B cell (primary cell): ENCODE measurements around the gene MROH7. TPM values are rescaled to one million over a fixed set of nuclear protein-coding genes. Genes with fewer than 3 reads are reported as not detected.

Source experiments
- ATAC-seq: fragments of 200-7000 bp; cut with Tn5 transposase; one replicate; pipeline ENCODE4 v1.10.0; 2021; ENCODE audit warnings: low read depth, mild to moderate bottlenecking, moderate number of reproducible peaks, moderate library complexity
- CTCF ChIA-PET: fragments of 350-600 bp; sonication (Branson Sonifier 250); formaldehyde crosslinking; loops from one replicate; lab custom pipeline; 2021; ENCODE audit warnings: antibody characterized with exemption, inconsistent platforms; lab: Charles Lee
- POLR2A ChIA-PET: fragments of 350-600 bp; sonication (Branson Sonifier 250); formaldehyde crosslinking; loops from one replicate; lab custom pipeline; 2021; ENCODE audit warnings: antibody characterized with exemption; lab: Charles Lee
- DNase-seq: peaks from one replicate; pipeline ENCODE4 v3.0.0; 2013
- H2AFZ ChIP-seq: 2 replicates; pipeline ENCODE4 v1.6.1; 2012; ENCODE audit warnings: mild to moderate bottlenecking, low read depth, low read length; ENCODE audit not compliant: insufficient read depth, poor library complexity, severe bottlenecking
- H3K27ac ChIP-seq, 2 donors: 1 replicate in 1 of 2; 2 replicates in 1 of 2; pipeline ENCODE4 v1.5.1; 2012 to 2013; ENCODE audit warnings: low read length in 2 of 2, mild to moderate bottlenecking in 2 of 2, moderate library complexity in 1 of 2
- H3K27me3 ChIP-seq, 4 experiments: fragments of 200-600 bp in 1 of 4; sonication (generic) in 1 of 4; replicated peaks in 1 of 4; 1 replicate in 2 of 4; 2 replicates in 2 of 4; pipeline versions ENCODE4 v1.6.1 to v1.7.0; 2013 to 2016; ENCODE audit warnings: low read length in 3 of 4, mild to moderate bottlenecking in 2 of 4, mixed read lengths in 1 of 4, moderate library complexity in 1 of 4; ENCODE audit not compliant: insufficient read depth in 4 of 4, control insufficient read depth in 3 of 4; ENCODE audit errors: control extremely low read depth in 1 of 4
- H3K36me3 ChIP-seq, 2 experiments: replicated peaks in 1 of 2; 1 replicate in 1 of 2; 2 replicates in 1 of 2; pipeline versions ENCODE4 v1.6.1 to v1.7.1; 2013; ENCODE audit warnings: low read length in 1 of 2; ENCODE audit not compliant: insufficient read depth in 2 of 2, control insufficient read depth in 1 of 2; ENCODE audit errors: control extremely low read depth in 1 of 2, extremely low read depth in 1 of 2
- H3K4me1 ChIP-seq, 2 donors: fragments of 200-600 bp in 1 of 2; sonication (generic) in 1 of 2; 1 replicate in 1 of 2; 2 replicates in 1 of 2; pipeline versions ENCODE4 v1.5.1 to v1.6.1; 2013 to 2017; ENCODE audit warnings: low read length in 2 of 2; ENCODE audit not compliant: control insufficient read depth in 2 of 2, insufficient read depth in 2 of 2
- H3K4me2 ChIP-seq: replicated peaks from 2 replicates; pipeline ENCODE3; 2012; ENCODE audit warnings: mild to moderate bottlenecking, low read depth, low read length; ENCODE audit not compliant: poor library complexity, severe bottlenecking
- H3K4me3 ChIP-seq, 5 experiments: fragments of 200-600 bp in 1 of 5; sonication (generic) in 1 of 5; 1 replicate in 3 of 5; 2 replicates in 2 of 5; pipeline versions ENCODE4 v1.5.1 to v1.7.0; 2011 to 2016; ENCODE audit warnings: low read length in 4 of 5, mild to moderate bottlenecking in 4 of 5, low read depth in 2 of 5, control low read depth in 1 of 5, moderate library complexity in 1 of 5; ENCODE audit not compliant: insufficient read depth in 1 of 5; ENCODE audit errors: control extremely low read depth in 1 of 5, extremely low read depth in 1 of 5
- H3K79me2 ChIP-seq: fragments of 200-600 bp; sonication (generic); one replicate; pipeline ENCODE4 v1.6.0; 2016; ENCODE audit warnings: low read length; ENCODE audit not compliant: control insufficient read depth, insufficient read depth
- H3K9ac ChIP-seq: fragments of 200-600 bp; sonication (generic); 2 replicates; pipeline ENCODE4 v1.6.1; 2017; ENCODE audit warnings: mild to moderate bottlenecking, low read length, moderate library complexity
- H3K9me3 ChIP-seq, 3 donors: one replicate each; pipeline versions ENCODE4 v1.6.1 to v1.7.1; 2013; ENCODE audit warnings: low read length in 2 of 3; ENCODE audit not compliant: control insufficient read depth in 2 of 3, insufficient read depth in 1 of 3; ENCODE audit errors: control extremely low read depth in 1 of 3
- H4K20me1 ChIP-seq: 2 replicates; pipeline ENCODE4 v1.6.0; 2012; ENCODE audit warnings: mild to moderate bottlenecking, low read length; ENCODE audit not compliant: insufficient read depth, control insufficient read depth, poor library complexity, severe bottlenecking
- H3K27ac Mint-ChIP-seq: one replicate; pipeline ENCODE4 v1.8.0; 2021; ENCODE audit warnings: mixed read lengths
- H3K27me3 Mint-ChIP-seq: one replicate; pipeline ENCODE4 v1.8.0; 2021; ENCODE audit warnings: mixed read lengths
- H3K4me1 Mint-ChIP-seq: one replicate; pipeline ENCODE4 v1.8.0; 2021; ENCODE audit warnings: mixed read lengths
- H3K4me3 Mint-ChIP-seq: one replicate; pipeline ENCODE4 v1.8.0; 2021; ENCODE audit warnings: mixed read lengths
- H3K9me3 Mint-ChIP-seq: one replicate; pipeline ENCODE4 v1.8.0; 2022; ENCODE audit warnings: mixed read lengths; ENCODE audit not compliant: insufficient read depth
- EZH2 ChIP-seq: IDR thresholded peaks from 2 replicates; pipeline ENCODE4 v1.6.1; 2012; ENCODE audit warnings: borderline replicate concordance, low read depth, mild to moderate bottlenecking, moderate library complexity, low read length; ENCODE audit not compliant: insufficient read depth, poor library complexity, severe bottlenecking
- WGBS: methylation state at CpG from one replicate; pipeline ENCODE4 v1.1.5; 2013; ENCODE audit warnings: missing lambda C conversion rate; ENCODE audit not compliant: insufficient coverage; 5-methylcytosine and 5-hydroxymethylcytosine counted together
- intact Hi-C: fragments of 100-400 bp; cut with micrococcal nuclease; formaldehyde crosslinking; loops from one replicate; pipeline ENCODE4 v1.10.0; 2022
- polyA plus RNA-seq: library from polyadenylated mRNA; depleted of rRNA; stranded (reverse); fragments of >200 nt; gene quantifications from 2 replicates; pipeline ENCODE4 v1.2.3, GENCODE V29; 2012
- total RNA-seq, 2 donors: library from RNA; stranded (reverse); fragments of 120-200 nt in 1 of 2; gene quantifications; 1 replicate in 1 of 2; 2 replicates in 1 of 2; pipeline versions ENCODE4 v1.2.3 to v1.2.4, GENCODE V29; 2013 to 2022
- TF ChIP-seq, protein P1 (sequence below): fragments of 200-600 bp; IDR thresholded peaks from one replicate; pipeline ENCODE4 v1.8.0; 2022; ENCODE audit warnings: antibody characterized with exemption, mild to moderate bottlenecking

The MROH7 gene
- total and polyA plus RNA-seq, 2 donors (not counting 1 experiment from before 2014, with no cell fraction given): not detected

DNA sequence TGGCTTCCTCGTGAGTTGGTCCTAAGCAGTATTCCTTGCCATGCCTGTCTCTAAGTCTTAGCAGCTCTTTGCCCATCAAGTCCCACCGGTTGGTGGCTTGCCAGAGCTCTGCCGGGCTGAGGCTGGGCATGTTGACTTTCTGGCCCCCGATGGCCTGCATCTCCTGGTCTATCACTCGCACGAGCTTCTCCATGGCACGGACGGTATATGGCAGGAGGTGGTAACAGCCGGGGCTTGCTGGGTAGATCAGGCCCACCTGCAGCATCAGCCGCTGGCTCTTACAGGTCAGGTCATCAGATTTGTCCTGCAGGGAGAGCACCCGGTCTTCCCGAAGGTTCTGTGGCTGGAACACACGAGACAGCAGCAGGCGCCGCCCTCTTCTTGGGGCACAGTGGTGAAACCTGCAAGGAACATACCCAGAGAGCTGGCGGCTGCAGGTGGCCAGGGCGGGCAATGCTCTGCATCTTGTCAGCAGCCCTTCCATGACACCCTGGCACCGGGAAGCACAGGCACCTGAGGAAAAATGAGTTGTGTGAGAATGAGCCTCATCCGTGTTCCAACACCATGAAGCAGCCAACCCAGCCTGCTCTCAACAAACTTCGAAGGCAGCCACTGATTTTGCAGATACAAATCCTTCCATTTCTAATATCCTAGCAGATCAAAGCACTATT is 117.2 kb downstream of the MROH7 start:
- Histone ChIP-seq H3K4me3 (no peak overlapping the region), H3K27me3 (no peaks in the 10 kb centered on the region), H4K20me1 (no peaks in the 10 kb centered on the region), H2AFZ (no peak overlapping the region), H3K9me3 (no peaks in the 10 kb centered on the region), H3K79me2 (peaks cover 5% of the 10 kb centered on the region), H3K4me2 (no peak overlapping the region), H3K4me1 (peaks cover 5% of the 10 kb centered on the region in 2 donors), H3K27ac (no peak overlapping the region), H3K36me3 (peaks cover 0 to 6% of the 10 kb centered on the region in 2 experiments), H3K9ac (no peak overlapping the region)
- ATAC-seq: no peak
- no peak overlapping the region for H3K4me3 Mint-ChIP-seq
- peaks cover 7% of the 10 kb centered on the region for H3K4me1 Mint-ChIP-seq
- CTCF ChIA-PET: no interaction called here
- POLR2A ChIA-PET: interaction anchor here (0.6 kb wide), 1 partner anchor 272 kb away, joined by 8 read pairs; no protein-coding TSS in a partner anchor
- no peak overlapping the region for H3K27ac Mint-ChIP-seq
- 97% methylated on average over 19 of the region's 20 CpGs for WGBS
- no peaks in the 10 kb centered on the region for H3K27me3 Mint-ChIP-seq
- no peaks in the 10 kb centered on the region for H3K9me3 Mint-ChIP-seq
- no peak for DNase-seq
- intact Hi-C loops: no loop called here
- TF ChIP-seq, protein P1, sequence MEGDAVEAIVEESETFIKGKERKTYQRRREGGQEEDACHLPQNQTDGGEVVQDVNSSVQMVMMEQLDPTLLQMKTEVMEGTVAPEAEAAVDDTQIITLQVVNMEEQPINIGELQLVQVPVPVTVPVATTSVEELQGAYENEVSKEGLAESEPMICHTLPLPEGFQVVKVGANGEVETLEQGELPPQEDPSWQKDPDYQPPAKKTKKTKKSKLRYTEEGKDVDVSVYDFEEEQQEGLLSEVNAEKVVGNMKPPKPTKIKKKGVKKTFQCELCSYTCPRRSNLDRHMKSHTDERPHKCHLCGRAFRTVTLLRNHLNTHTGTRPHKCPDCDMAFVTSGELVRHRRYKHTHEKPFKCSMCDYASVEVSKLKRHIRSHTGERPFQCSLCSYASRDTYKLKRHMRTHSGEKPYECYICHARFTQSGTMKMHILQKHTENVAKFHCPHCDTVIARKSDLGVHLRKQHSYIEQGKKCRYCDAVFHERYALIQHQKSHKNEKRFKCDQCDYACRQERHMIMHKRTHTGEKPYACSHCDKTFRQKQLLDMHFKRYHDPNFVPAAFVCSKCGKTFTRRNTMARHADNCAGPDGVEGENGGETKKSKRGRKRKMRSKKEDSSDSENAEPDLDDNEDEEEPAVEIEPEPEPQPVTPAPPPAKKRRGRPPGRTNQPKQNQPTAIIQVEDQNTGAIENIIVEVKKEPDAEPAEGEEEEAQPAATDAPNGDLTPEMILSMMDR: no peak
- no peak for TF ChIP-seq EZH2

Other genes starting within 250 kb of the MROH7 start
- 30.7 and 32.4 TPM in 2 replicates for gene SSBP3, start 235.4 kb upstream of the MROH7 start, total RNA-seq
- gene SSBP3, start 235.4 kb upstream of the MROH7 start, polyA plus RNA-seq: 16.9 and 19.7 TPM in 2 replicates
- 0.07 and 0.41 TPM in 2 replicates for gene ACOT11, start 93.6 kb upstream of the MROH7 start, total RNA-seq
- gene ACOT11, start 93.6 kb upstream of the MROH7 start, polyA plus RNA-seq: 0.03 and 0.04 TPM in 2 replicates
- not detected in 2 replicates for gene FAM151A, start 18.3 kb upstream of the MROH7 start, total RNA-seq
- not detected in 2 replicates for gene FAM151A, start 18.3 kb upstream of the MROH7 start, polyA plus RNA-seq
- gene TTC4, start 74.1 kb downstream of the MROH7 start, total RNA-seq: 19.9 and 23.9 TPM in 2 replicates
- 9.9 and 10.5 TPM in 2 replicates for gene TTC4, start 74.1 kb downstream of the MROH7 start, polyA plus RNA-seq
- 4.5 and 4.9 TPM in 2 replicates for gene PARS2, start 122.7 kb downstream of the MROH7 start, total RNA-seq
- gene PARS2, start 122.7 kb downstream of the MROH7 start, polyA plus RNA-seq: 0.25 and 1.00 TPM in 2 replicates
- 10.4 and 10.9 TPM in 2 replicates for gene TTC22, start 159.5 kb downstream of the MROH7 start, total RNA-seq
- gene TTC22, start 159.5 kb downstream of the MROH7 start, polyA plus RNA-seq: 5.1 and 7.8 TPM in 2 replicates
- 10.5 and 13.3 TPM in 2 replicates for gene DHCR24, start 245.4 kb downstream of the MROH7 start, total RNA-seq
- 1.9 and 5.2 TPM in 2 replicates for gene DHCR24, start 245.4 kb downstream of the MROH7 start, polyA plus RNA-seq